Naive thymus-derived CD4-positive, alpha-beta T cell (primary cell): ENCODE measurements around the gene IRAK2. TPM values are rescaled to one million over a fixed set of nuclear protein-coding genes. Genes with fewer than 3 reads are reported as not detected.

ENCODE experiments used
- ATAC-seq: fragments of 150-1000 bp; cut with Tn5 transposase; 2 replicates; pipeline ENCODE4 v1.10.0; 2021; ENCODE audit warnings: mild to moderate bottlenecking, moderate library complexity
- CTCF ChIA-PET: fragments of 350-600 bp; sonication (Branson Sonifier 250); formaldehyde crosslinking; loops from one replicate; lab custom pipeline; 2021; ENCODE audit warnings: antibody characterized with exemption; lab: Charles Lee
- POLR2A ChIA-PET: fragments of 350-600 bp; sonication (Branson Sonifier 250); formaldehyde crosslinking; loops from one replicate; lab custom pipeline; 2021; ENCODE audit warnings: antibody characterized with exemption, inconsistent platforms; lab: Charles Lee
- DNase-seq, 9 donors: peaks; one replicate each; pipeline versions ENCODE4 v3.0.0 to v3.0.0-alpha.2; 2020 to 2022; ENCODE audit warnings: mixed read lengths in 1 of 9
- H3K27ac ChIP-seq: one replicate; pipeline ENCODE4 v1.7.0; 2013; ENCODE audit warnings: mild to moderate bottlenecking, low read depth, low read length, moderate library complexity
- H3K27me3 ChIP-seq, 2 donors: one replicate each; pipeline ENCODE4 v1.7.0; 2013; ENCODE audit warnings: low read length in 2 of 2, mild to moderate bottlenecking in 2 of 2, moderate library complexity in 2 of 2; ENCODE audit not compliant: control insufficient read depth in 2 of 2, insufficient read depth in 2 of 2
- H3K36me3 ChIP-seq, 3 experiments: 1 replicate in 2 of 3; 2 replicates in 1 of 3; pipeline ENCODE4 v1.7.0; 2013; ENCODE audit warnings: low read length in 3 of 3, mild to moderate bottlenecking in 3 of 3, moderate library complexity in 1 of 3; ENCODE audit not compliant: insufficient read depth in 3 of 3, control insufficient read depth in 2 of 3
- H3K4me1 ChIP-seq, 2 donors: one replicate each; pipeline ENCODE4 v1.7.0; 2013; ENCODE audit warnings: low read length in 2 of 2, mild to moderate bottlenecking in 2 of 2, moderate library complexity in 1 of 2; ENCODE audit not compliant: control insufficient read depth in 2 of 2, insufficient read depth in 2 of 2
- H3K4me3 ChIP-seq: 2 replicates; pipeline ENCODE4 v1.7.0; 2013; ENCODE audit warnings: mild to moderate bottlenecking, low read length
- H3K9me3 ChIP-seq, 3 experiments: 1 replicate in 2 of 3; 2 replicates in 1 of 3; pipeline ENCODE4 v1.7.0; 2013; ENCODE audit warnings: low read length in 3 of 3; ENCODE audit not compliant: control insufficient read depth in 2 of 3
- H3K27ac Mint-ChIP-seq, 9 donors: one replicate each; pipeline ENCODE4 v1.8.0; 2020 to 2022; ENCODE audit warnings: mixed read lengths in 9 of 9, mild to moderate bottlenecking in 8 of 9, moderate library complexity in 5 of 9, inconsistent platforms in 2 of 9
- H3K27me3 Mint-ChIP-seq, 5 donors: one replicate each; pipeline ENCODE4 v1.8.0; 2021 to 2022; ENCODE audit warnings: mixed read lengths in 5 of 5, mild to moderate bottlenecking in 1 of 5
- H3K36me3 Mint-ChIP-seq, 5 donors: one replicate each; pipeline ENCODE4 v1.8.0; 2020 to 2022; ENCODE audit warnings: mixed read lengths in 5 of 5, mild to moderate bottlenecking in 3 of 5, inconsistent platforms in 1 of 5
- H3K4me1 Mint-ChIP-seq, 7 donors: one replicate each; pipeline ENCODE4 v1.8.0; 2020 to 2022; ENCODE audit warnings: mixed read lengths in 7 of 7, mild to moderate bottlenecking in 3 of 7, inconsistent platforms in 1 of 7
- H3K4me3 Mint-ChIP-seq, 10 donors: one replicate each; pipeline ENCODE4 v1.8.0; 2020 to 2022; ENCODE audit warnings: mild to moderate bottlenecking in 10 of 10, mixed read lengths in 10 of 10, moderate library complexity in 6 of 10, inconsistent platforms in 2 of 10
- H3K9me3 Mint-ChIP-seq, 11 donors: one replicate each; pipeline ENCODE4 v1.8.0; 2020 to 2022; ENCODE audit warnings: mixed read lengths in 11 of 11, mild to moderate bottlenecking in 4 of 11, inconsistent platforms in 1 of 11, moderate library complexity in 1 of 11
- intact Hi-C, 2 donors: fragments of 100-400 bp; cut with micrococcal nuclease; formaldehyde crosslinking; loops; one replicate each; pipeline ENCODE4 v1.15.1; 2023
- polyA plus RNA-seq, 2 donors: library from polyadenylated mRNA; unstranded; fragments of 300-500 nt; fragmentation: Illumina TruSeq; gene quantifications; one replicate each; pipeline ENCODE4 v1.2.3, GENCODE V29; 2021
- total RNA-seq, 6 experiments: library from RNA in 5 of 6; stranded (reverse) in 5 of 6; gene quantifications; 1 replicate in 5 of 6; 2 replicates in 1 of 6; pipeline ENCODE4 v1.2.3 and lab custom pipeline; 2021 to 2026

Gene IRAK2
- total and polyA plus RNA-seq, 7 experiments from 2014 or later: 1.5 to 4.8 (median 2.3) TPM

DNA sequence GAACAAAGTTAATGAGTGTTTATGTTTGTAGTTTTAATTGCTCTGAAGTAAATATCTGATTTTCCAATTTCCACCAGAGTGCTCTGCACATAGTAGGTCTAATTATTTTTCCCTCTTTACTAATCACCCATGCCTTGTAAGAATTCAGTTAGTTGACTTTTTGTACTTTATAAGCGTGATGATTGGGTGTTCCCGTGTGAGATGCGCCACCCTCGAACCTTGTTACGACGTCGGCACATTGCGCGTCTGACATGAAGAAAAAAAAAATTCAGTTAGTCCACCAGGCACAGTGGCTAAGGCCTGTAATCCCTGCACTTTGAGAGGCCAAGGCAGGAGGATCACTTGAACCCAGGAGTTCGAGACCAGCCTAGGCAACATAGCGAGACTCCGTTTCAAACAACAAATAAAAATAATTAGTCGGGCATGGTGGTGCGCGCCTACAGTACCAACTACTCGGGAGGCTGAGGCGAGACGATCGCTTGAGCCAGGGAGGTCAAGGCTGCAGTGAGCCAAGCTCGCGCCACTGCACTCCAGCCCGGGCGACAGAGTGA lies 23.6 kb upstream of the IRAK2 start:
- Histone ChIP-seq H3K9me3 (no peaks in the 10 kb centered on the region), H3K27ac (peak overlapping the region; percentile 95), H3K4me3 (peak overlapping the region; percentile 87), H3K4me1 (peaks cover 10 to 12% of the 10 kb centered on the region in 2 donors), H3K36me3 (peaks cover 0 to 6% (median 0%) of the 10 kb centered on the region in 3 experiments), H3K27me3 (no peaks in the 10 kb centered on the region)
- DNase-seq (peak in 1 of 9 donors; percentile 26), ATAC-seq (no peak)
- intact Hi-C loops: loop anchor here (1.0 to 10.0 kb wide), 12 partner anchors 23 to 744 kb away; partner anchors contain the start of genes BRK1 (in 2 of the 2), FANCD2 (in 2 of the 2), CRELD1 (in 1 of the 2) and IRAK2 (in 1 of the 2)
- Mint-ChIP-seq H3K27me3 (no peaks in the 10 kb centered on the region), H3K27ac (peak overlapping the region; percentile 79 to 98 (median 94)), H3K9me3 (no peaks in the 10 kb centered on the region), H3K36me3 (peaks cover 0 to 17% (median 8%) of the 10 kb centered on the region in 5 donors), H3K4me1 (peaks cover 8 to 39% (median 29%) of the 10 kb centered on the region in 7 donors), H3K4me3 (peak overlapping the region; percentile 85 to 98 (median 96))
- POLR2A ChIA-PET: interaction anchor here (0.9 to 2.0 kb wide), 10 partner anchors 9 to 208 kb away, joined by 3 to 8 read pairs (median 6); partner anchors contain the start of genes BRK1, CRELD1 and TATDN2
- CTCF ChIA-PET: interaction anchor here (1.2 kb wide), 1 partner anchor 26 kb away, joined by 4 read pairs; no protein-coding TSS in a partner anchor

DNA sequence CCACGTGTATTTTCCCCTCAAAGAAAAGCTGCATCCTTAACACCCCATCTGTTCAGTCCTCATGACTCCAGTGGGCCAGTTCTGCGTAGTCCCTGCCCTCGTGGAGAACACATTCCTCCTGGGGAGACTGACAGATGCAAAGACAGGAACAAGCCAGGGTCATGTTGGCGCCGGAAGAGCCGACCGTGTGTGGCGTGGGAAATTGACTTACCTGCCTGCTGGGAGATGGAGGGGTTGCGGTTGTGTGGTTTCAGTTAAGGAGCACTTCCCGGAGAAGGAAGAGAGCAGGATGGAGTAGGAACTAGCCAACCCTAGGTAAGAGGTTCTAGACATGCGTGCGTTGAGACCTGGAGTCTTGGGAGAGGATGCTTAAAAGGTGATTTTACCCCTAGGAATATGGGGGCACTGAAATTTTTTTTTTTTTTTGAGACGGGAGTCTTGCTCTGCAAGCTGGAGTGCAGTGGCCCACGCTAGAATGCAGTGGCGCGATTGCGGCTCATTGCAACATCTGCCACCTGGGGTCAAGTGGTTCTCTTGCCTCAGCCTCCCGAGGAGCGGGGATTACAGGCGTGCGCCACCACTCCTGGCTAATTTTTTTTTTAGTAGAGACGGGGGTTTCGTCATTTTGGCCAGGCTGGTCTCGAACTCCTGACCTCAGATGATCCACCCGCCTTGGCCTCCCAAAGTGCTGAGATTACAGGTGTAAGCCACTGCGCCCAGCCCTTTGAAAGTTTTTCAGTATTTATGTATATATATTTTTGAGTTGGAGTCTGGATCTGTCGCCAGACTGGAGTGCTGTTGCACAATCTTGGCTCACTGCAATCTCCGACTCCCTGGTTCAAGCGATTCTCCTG lies 21.8 kb upstream of the IRAK2 start:
- POLR2A ChIA-PET: interaction anchor here (0.6 to 2.0 kb wide), 3 partner anchors 14 to 56 kb away, joined by 3 to 7 read pairs (median 7); no protein-coding TSS in a partner anchor
- Histone ChIP-seq H3K9me3 (no peaks in the 10 kb centered on the region), H3K4me1 (peaks cover 10 to 12% of the 10 kb centered on the region in 2 donors), H3K27ac (peak overlapping the region; percentile 95), H3K36me3 (peaks cover 0 to 14% (median 0%) of the 10 kb centered on the region in 3 experiments), H3K4me3 (peak overlapping the region; percentile 87), H3K27me3 (no peaks in the 10 kb centered on the region)
- Mint-ChIP-seq H3K4me1 (peaks cover 14 to 48% (median 37%) of the 10 kb centered on the region in 7 donors), H3K4me3 (peak overlapping the region; percentile 85 to 98 (median 96)), H3K9me3 (no peaks in the 10 kb centered on the region), H3K27ac (peak overlapping the region; percentile 38 to 98 (median 94)), H3K27me3 (no peaks in the 10 kb centered on the region), H3K36me3 (peaks cover 0 to 21% (median 13%) of the 10 kb centered on the region in 5 donors)
- DNase-seq: peak in 2 of 9 donors; percentile 11 to 12
- no peak for ATAC-seq
- intact Hi-C loops: loop anchor here (1.0 to 10.0 kb wide), 7 partner anchors 22 to 252 kb away; partner anchors contain the start of genes FANCD2 (in 2 of the 2), IRAK2 (in 1 of the 2), JAGN1 (in 1 of the 2) and TATDN2 (in 1 of the 2)
- CTCF ChIA-PET: no interaction called here

DNA sequence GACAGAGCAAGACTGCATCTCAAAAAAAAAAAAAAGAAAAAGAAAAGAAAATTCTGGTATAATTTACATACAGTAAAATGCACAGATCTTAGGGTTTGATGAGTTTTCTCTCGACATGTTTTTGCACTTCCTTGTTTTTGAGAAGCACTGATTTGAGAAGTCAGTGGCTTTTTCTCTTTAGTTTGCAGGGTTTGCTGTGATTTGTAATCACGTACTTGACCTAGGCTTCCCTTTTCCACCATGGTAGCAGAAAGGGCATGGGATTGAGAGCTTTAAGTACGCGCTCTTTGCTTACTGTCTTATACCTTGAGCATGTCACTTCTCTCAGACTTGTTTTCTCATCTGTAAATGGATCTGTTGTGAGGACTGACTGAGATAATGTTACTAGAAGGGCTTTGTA lies 19.0 kb upstream of the IRAK2 start:
- Histone ChIP-seq H3K4me3 (no peak overlapping the region), H3K9me3 (no peaks in the 10 kb centered on the region), H3K36me3 (peaks cover 6 to 36% (median 8%) of the 10 kb centered on the region in 3 experiments), H3K27ac (no peak overlapping the region), H3K4me1 (peaks cover 10 to 12% of the 10 kb centered on the region in 2 donors), H3K27me3 (no peaks in the 10 kb centered on the region)
- intact Hi-C loops: loop anchor here in 1 of 2 donors (10.0 kb wide), 1 partner anchor 121 kb away; the partner anchor contains the start of gene FANCD2
- peaks cover 23 to 52% (median 42%) of the 10 kb centered on the region in 7 donors for H3K4me1 Mint-ChIP-seq
- H3K36me3 Mint-ChIP-seq: peaks cover 0 to 32% (median 21%) of the 10 kb centered on the region in 5 donors
- H3K4me3 Mint-ChIP-seq: peak overlapping the region; percentile 30 to 98 (median 72)
- H3K9me3 Mint-ChIP-seq: no peaks in the 10 kb centered on the region
- H3K27me3 Mint-ChIP-seq: no peaks in the 10 kb centered on the region
- ChIA-PET CTCF (interaction anchor here (0.7 to 1.0 kb wide), 2 partner anchors 58 to 74 kb away, joined by 3 to 4 read pairs; no protein-coding TSS in a partner anchor), POLR2A (interaction anchor here (0.6 to 0.7 kb wide), 2 partner anchors 12 to 368 kb away, joined by 3 to 4 read pairs; no protein-coding TSS in a partner anchor)
- no peak for ATAC-seq
- no peak for DNase-seq
- peak overlapping the region in 8 of 9 donors; percentile 38 to 82 (median 73) for H3K27ac Mint-ChIP-seq

DNA sequence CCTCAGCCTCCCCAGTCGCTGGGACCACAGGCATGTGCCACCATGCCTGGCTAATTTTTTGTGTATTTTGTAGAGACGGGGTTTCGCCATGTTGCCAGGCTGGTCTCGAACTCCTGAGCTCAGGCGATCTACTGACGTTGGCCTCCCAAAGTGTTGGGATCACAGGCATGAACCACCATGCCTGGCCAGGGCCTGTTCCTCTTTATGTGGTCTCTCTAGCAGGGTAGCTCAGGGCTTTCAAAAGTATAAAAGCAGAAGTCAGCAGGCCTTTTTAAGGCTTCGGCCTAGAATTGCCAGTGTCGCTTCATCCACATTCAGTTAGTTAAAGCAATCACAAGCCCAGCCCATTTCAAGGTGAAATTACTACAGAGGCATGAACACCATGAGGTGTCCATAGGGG lies 15.5 kb upstream of the IRAK2 start:
- no peak overlapping the region for H3K4me3 Mint-ChIP-seq
- DNase-seq (no peak), ATAC-seq (peak; percentile 59)
- Histone ChIP-seq H3K36me3 (peaks cover 12 to 47% (median 14%) of the 10 kb centered on the region in 3 experiments), H3K9me3 (no peaks in the 10 kb centered on the region), H3K27ac (no peak overlapping the region), H3K4me1 (no peaks in the 10 kb centered on the region), H3K27me3 (no peaks in the 10 kb centered on the region), H3K4me3 (no peak overlapping the region)
- no peaks in the 10 kb centered on the region for H3K9me3 Mint-ChIP-seq
- intact Hi-C loops: loop anchor here in 1 of 2 donors (10.0 kb wide), 1 partner anchor 124 kb away; the partner anchor contains the start of gene FANCD2
- POLR2A ChIA-PET: interaction anchor here (0.9 to 1.5 kb wide), 2 partner anchors 11 to 13 kb away, joined by 3 read pairs; no protein-coding TSS in a partner anchor
- peak overlapping the region in 6 of 9 donors; percentile 14 to 82 (median 36) for H3K27ac Mint-ChIP-seq
- H3K27me3 Mint-ChIP-seq: no peaks in the 10 kb centered on the region
- CTCF ChIA-PET: no interaction called here
- peaks cover 16 to 36% (median 29%) of the 10 kb centered on the region in 7 donors for H3K4me1 Mint-ChIP-seq
- H3K36me3 Mint-ChIP-seq: peaks cover 0 to 37% (median 22%) of the 10 kb centered on the region in 5 donors

DNA sequence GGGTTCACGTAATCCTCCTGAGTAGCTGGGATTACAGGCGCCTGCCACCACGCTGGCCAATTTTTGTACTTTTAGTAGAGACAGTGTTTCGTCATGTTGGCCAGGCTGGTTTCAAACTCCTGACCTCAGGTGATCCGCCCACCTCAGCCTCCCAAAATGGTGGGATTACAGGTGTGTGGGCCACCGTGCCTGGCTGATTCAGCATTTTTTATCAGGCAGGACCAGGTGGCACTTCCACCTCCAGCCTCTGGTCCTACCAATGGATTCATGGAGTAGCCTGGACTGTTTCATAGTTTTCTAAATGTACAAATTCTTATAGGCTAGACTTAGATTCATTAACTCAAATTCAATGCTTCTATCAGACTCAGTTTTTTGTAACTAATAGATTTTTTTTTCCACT lies 13.7 kb upstream of the IRAK2 start:
- Histone ChIP-seq H3K4me1 (no peaks in the 10 kb centered on the region), H3K27ac (no peak overlapping the region), H3K4me3 (no peak overlapping the region), H3K9me3 (no peaks in the 10 kb centered on the region), H3K27me3 (no peaks in the 10 kb centered on the region), H3K36me3 (peaks cover 12 to 56% (median 14%) of the 10 kb centered on the region in 3 experiments)
- no peak overlapping the region for H3K4me3 Mint-ChIP-seq
- H3K9me3 Mint-ChIP-seq: no peaks in the 10 kb centered on the region
- peaks cover 10 to 23% (median 18%) of the 10 kb centered on the region in 7 donors for H3K4me1 Mint-ChIP-seq
- H3K27ac Mint-ChIP-seq: peak overlapping the region in 3 of 9 donors; percentile 11 to 49 (median 17)
- DNase-seq (no peak), ATAC-seq (no peak)
- H3K36me3 Mint-ChIP-seq: peaks cover 0 to 37% (median 18%) of the 10 kb centered on the region in 5 donors
- intact Hi-C loops: no loop called here
- POLR2A ChIA-PET: no interaction called here
- CTCF ChIA-PET: interaction anchor here (1.5 kb wide), 1 partner anchor 164 kb away, joined by 3 read pairs; the partner anchor contains the start of gene EMC3
- H3K27me3 Mint-ChIP-seq: no peaks in the 10 kb centered on the region
